ENCODE measurements around the gene VAMP2.
A peak's percentile ranks its signal among the peaks of the same experiment; 100 is the strongest.

The VAMP2 gene

GRCh38 chr17:8128125-8128784 lies 34.5 kb downstream of the VAMP2 start:
- Histone ChIP-seq H3K27ac (ENCODE audit: low read length) (no peak overlapping the region), H3K4me2 (ENCODE audit: low read length) (no peak overlapping the region), H4K20me1 (ENCODE audit: insufficient read depth, low read length) (no peaks in the 10 kb centered on the region), H3K9ac (ENCODE audit: low read length) (no peak overlapping the region), H3K4me1 (ENCODE audit: low read length) (peaks cover 12% of the 10 kb centered on the region; the same call in 1 of the 2 replicates), H3K79me2 (ENCODE audit: low read length) (no peaks in the 10 kb centered on the region), H3K36me3 (replicated peaks; ENCODE audit: low read depth, low read length) (no peaks in the 10 kb centered on the region), H3K4me3 (ENCODE audit: low read length) (no peak overlapping the region), H2AFZ (ENCODE audit: low read depth, low read length) (no peak overlapping the region), H3K9me3 (ENCODE audit: insufficient read depth, low read length) (no peaks in the 10 kb centered on the region), H3K27me3 (ENCODE audit: low read depth, low read length) (0 out of 2 replicates have a peak, but pooled peaks cover 4% of the 10 kb centered on the region)
- TF ChIP-seq EZH2phosphoT487 (IDR thresholded peaks at IDR 0.05; ENCODE audit: low read depth), result no peak
- TF ChIP-seq, protein P1, sequence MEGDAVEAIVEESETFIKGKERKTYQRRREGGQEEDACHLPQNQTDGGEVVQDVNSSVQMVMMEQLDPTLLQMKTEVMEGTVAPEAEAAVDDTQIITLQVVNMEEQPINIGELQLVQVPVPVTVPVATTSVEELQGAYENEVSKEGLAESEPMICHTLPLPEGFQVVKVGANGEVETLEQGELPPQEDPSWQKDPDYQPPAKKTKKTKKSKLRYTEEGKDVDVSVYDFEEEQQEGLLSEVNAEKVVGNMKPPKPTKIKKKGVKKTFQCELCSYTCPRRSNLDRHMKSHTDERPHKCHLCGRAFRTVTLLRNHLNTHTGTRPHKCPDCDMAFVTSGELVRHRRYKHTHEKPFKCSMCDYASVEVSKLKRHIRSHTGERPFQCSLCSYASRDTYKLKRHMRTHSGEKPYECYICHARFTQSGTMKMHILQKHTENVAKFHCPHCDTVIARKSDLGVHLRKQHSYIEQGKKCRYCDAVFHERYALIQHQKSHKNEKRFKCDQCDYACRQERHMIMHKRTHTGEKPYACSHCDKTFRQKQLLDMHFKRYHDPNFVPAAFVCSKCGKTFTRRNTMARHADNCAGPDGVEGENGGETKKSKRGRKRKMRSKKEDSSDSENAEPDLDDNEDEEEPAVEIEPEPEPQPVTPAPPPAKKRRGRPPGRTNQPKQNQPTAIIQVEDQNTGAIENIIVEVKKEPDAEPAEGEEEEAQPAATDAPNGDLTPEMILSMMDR (IDR thresholded peaks at IDR 0.05; ENCODE audit: low read depth, low read length), result no peak

GRCh38 chr17:8126491-8127066 lies 36.2 kb downstream of the VAMP2 start:
- TF ChIP-seq EZH2phosphoT487 (IDR thresholded peaks at IDR 0.05; ENCODE audit: low read depth), result no peak
- TF ChIP-seq, protein P1 (IDR thresholded peaks at IDR 0.05; ENCODE audit: low read depth, low read length), result no peak
- Histone ChIP-seq H3K4me1 (ENCODE audit: low read length) (peaks cover 12% of the 10 kb centered on the region; the same call in 1 of the 2 replicates), H4K20me1 (ENCODE audit: insufficient read depth, low read length) (no peaks in the 10 kb centered on the region), H3K79me2 (ENCODE audit: low read length) (no peaks in the 10 kb centered on the region), H3K4me2 (ENCODE audit: low read length) (peak overlapping the region; percentile 99), H3K27me3 (ENCODE audit: low read depth, low read length) (0 out of 2 replicates have a peak, but pooled peaks cover 2% of the 10 kb centered on the region), H3K27ac (ENCODE audit: low read length) (peak overlapping the region; percentile 47; the same call in 1 of the 2 replicates), H3K4me3 (ENCODE audit: low read length) (peak overlapping the region; percentile 100), H3K9ac (ENCODE audit: low read length) (peak overlapping the region; percentile 80), H2AFZ (ENCODE audit: low read depth, low read length) (peak overlapping the region; percentile 94), H3K36me3 (replicated peaks; ENCODE audit: low read depth, low read length) (no peaks in the 10 kb centered on the region), H3K9me3 (ENCODE audit: insufficient read depth, low read length) (no peaks in the 10 kb centered on the region)

DNA sequence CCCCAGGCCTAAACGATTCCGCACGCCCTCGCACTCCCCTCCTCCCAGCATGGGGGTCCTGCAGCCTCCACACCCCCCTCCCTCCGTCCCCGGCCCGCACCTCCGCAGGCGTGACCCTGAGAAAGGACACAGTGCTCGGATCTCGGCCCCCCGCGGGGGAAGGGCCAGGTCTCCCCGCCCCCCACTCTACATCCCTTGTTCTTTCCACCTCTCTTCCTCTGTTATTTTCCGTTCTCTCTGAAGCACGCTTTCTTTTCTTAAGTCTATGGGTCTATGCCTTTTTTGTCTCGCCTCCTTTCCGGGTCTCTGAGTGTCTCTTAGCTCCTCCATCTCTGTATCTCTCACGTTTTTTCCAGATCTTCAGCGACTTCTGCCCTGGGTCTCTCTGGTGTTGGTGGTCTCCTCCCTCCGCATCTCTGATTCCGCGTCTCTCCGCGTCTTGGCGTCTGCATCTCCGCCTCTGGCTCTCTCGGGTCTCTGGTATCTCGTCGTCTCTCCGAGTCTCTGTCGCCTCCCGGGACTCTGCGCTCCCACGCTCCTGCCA lies 36.7 kb downstream of the VAMP2 start:
- Histone ChIP-seq H4K20me1 (ENCODE audit: insufficient read depth, low read length) (no peaks in the 10 kb centered on the region), H3K4me3 (ENCODE audit: low read length) (peak overlapping the region; percentile 100), H3K36me3 (replicated peaks; ENCODE audit: low read depth, low read length) (no peaks in the 10 kb centered on the region), H3K27ac (ENCODE audit: low read length) (peak overlapping the region; percentile 47), H3K4me2 (ENCODE audit: low read length) (peak overlapping the region; percentile 99), H3K9me3 (ENCODE audit: insufficient read depth, low read length) (no peaks in the 10 kb centered on the region), H2AFZ (ENCODE audit: low read depth, low read length) (peak overlapping the region; percentile 94), H3K27me3 (ENCODE audit: low read depth, low read length) (no peaks in the 10 kb centered on the region), H3K9ac (ENCODE audit: low read length) (peak overlapping the region; percentile 80), H3K79me2 (ENCODE audit: low read length) (no peaks in the 10 kb centered on the region), H3K4me1 (ENCODE audit: low read length) (peaks cover 12% of the 10 kb centered on the region; the same call in 1 of the 2 replicates)
- TF ChIP-seq, protein P1 (IDR thresholded peaks at IDR 0.05; ENCODE audit: low read depth, low read length), result no peak
- no peak for TF ChIP-seq EZH2phosphoT487 (IDR thresholded peaks at IDR 0.05; ENCODE audit: low read depth)

Measured in OCI-LY3 (cell line).